Stimulated activated CD4-positive, alpha-beta T cell treated with anti-CD3 and anti-CD28 coated beads, Interleukin-12 subunit alpha, Interleukin-12 subunit beta, amount 100 ng/mL, for 4 hours (primary cell): ENCODE measurements around the gene DCAF4.

Experiments used
- DNase-seq: peaks from one replicate; pipeline ENCODE4 v3.0.0-alpha.2; 2020

DCAF4 gene

DNA sequence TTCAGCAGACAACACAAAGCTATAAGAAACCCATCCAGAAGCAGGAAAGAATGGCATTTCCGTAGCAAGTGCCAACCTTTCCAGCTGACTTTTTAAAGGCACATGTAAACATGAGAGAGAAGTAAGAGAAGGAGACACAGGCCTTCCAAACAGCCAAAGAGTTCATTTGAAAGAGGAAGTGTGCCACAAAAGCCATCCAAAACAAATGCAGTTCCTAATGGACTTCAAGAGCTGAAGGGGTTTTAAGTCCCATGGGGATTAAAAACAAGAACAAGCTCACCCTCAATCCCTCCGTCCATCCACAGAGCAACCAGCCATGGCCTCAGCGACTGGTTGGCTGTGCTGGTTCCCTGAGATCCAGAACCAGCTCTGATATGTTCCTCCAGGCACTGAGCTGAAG lies 27.8 kb upstream of the DCAF4 start:
- no peak for DNase-seq

DNA sequence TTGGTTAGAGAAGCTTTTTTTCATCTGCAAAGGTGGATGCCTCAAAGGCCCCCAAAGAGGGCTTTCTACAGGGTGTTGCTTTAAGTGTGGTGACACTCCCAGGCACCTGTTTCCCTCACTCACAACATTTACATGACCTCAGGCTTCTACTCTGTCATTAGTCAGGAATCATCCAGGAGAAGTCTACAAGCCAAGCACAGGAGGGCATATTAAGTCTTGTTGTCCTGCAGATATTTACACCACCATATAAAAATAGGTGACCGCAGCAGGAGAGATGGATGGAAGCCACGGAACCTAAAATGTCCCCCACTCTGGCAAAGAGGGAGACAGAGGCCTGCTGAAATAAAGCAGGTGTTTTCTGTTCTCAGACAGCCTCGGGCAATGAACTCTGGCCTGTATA lies 24.9 kb upstream of the DCAF4 start:
- no peak for DNase-seq

DNA sequence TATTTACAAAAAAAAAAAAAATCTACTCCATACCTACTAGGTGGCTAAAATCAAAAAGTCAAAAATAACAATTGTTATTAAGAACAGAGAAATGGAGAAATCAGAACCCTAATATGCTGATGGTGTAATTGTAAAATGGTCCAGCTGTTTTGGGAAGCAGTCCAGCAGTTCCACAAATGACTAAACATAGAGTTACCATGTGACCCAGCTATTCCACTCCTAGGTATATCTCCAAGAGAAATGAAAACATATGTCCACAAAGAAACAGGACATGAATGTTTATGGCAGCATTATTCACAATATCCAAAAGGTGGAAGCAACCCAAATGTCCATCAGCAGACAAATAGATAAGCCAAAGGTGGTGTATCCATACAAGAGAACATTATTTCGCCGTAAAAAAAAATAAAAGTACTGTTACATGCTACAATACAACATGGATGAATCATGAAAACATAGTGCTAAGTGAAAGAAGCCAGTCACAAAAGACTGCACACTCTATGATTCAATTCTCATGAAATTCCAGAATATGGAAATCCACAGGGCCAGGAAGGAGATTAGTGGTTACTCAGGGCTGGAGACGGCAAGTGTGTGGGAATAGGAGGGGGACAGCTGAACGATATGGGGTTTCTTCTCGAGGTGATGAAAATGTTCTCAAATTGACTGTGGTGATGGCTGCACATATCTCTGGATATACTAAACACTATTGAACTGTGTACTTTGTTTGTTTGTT lies 23.3 kb upstream of the DCAF4 start:
- no peak for DNase-seq

DNA sequence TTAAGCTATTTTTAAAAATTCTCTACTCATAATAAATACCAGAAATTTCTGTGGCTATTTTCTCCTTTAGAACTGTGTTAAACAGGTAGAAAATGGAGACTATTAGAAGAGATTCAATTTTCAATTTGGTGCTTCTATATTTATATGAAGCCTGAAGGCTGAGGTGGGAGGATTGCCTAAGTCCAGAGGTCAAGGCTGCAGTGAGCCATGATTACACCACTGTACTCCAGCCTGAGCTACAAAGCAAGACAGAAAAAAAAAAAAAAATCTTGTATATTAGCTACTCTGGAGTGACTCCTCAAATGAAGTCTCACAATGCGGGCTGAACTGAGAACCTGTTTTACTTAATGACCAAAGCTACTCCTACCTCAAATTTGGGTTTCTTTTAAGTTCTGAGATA lies 22.5 kb upstream of the DCAF4 start:
- no peak for DNase-seq

DNA sequence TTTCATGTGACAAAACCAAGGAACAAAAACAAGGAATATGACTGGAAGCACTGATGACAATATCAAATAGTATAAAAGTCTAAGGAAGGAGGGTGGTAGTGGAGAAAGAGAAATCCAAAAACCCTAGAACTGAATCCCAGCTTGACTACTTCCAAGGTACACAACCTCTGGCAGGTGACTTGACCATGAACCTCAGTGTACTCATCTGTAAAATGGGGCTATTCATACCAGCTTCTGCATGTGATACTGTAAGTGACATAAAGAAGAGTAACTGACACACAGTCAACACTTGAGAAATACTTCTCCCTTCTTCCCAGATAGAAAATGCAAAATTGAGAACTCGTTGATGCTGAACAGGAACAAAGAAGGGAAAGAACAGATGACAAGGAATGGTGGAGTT lies 22.0 kb upstream of the DCAF4 start:
- no peak for DNase-seq

DNA sequence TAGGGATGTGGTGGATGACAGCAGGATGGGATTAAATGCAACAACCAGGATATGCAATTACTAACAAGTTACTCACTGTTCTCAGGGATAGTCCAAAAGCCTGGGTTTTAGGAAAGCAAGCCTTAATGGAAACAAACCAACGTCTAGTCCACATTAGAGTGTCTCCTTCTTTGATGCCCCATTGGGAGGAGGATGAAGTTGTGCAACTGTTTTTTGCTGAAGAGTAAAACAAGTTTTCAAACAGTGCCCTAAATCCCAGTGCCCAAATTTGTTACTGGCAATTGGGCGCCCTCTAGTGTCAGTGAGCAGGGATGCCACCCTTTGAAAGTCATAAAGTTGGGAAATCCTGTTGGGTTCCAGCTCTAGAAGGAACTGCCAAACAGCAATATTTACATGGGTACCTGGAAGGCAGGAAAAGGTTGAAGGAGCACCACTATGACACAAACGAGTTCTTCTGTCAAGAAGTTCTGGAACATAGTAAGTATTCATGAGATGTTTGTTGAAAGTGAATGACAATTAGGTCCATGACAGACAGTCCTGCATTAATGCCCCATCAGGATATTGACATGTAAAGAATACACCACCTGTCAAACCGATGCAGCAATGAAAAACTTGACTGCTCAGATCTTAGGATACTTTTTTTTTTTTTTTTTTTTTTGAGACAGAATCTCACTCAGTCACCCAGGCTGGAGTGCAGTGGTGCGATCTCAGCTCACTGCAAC lies 21.3 kb upstream of the DCAF4 start:
- DNase-seq = peak; percentile 45

DNA sequence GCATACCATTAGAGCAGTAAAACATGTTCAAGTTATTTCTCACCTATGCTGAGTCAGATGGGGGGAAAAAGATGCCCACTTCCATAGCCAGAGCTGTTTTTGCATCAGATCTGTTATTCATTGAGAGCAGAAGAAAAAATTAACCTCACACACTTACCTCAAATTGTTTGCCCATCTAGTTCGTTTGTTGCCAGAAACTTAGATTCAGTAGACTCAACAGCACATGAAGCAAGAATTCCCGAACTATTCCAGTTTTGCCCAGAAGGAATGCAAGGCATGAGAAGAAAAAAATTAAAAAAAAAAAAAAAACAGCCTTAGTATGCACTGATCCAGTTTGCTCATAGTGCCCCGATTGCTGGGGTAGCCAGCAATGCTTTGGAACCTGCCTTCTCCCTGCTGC lies 19.9 kb upstream of the DCAF4 start:
- DNase-seq = no peak

DNA sequence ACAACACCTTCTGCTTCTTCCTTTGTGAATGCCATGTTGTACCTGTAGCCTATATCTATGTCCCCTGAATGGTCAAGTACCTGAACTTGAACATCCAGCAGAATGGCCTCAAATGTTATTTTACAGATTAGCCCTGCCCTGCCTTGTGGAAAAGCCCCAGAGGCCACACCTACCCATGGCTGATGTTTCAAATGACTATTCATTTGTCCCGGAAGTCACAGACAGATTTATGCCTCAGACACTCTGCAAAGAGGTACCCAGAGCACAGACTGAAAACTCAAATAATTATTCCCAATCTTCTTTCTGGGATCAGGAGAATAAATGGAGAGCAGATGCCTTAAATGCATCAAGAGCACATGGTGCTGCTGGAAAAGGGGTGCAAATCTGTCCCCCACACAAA lies 19.4 kb upstream of the DCAF4 start:
- no peak for DNase-seq

DNA sequence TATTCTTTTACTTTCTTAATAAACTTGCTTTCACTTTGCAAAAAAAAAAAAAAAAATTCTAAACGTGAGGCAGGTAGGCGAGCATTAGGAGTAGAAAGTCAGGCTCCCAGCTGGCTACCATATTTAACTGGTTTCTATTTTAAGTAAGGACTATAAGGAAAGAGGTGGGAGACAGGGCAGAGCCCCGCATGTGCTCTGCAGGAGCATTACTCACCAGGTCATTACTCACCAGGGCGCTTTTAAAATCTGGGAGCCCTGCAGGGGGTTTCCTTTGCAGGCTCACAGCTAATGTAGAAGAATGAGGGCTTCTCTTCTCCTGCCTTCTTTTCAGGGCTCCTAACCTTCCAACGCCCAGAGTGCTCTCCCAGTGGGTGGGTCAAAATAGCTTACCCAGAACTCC lies 18.4 kb upstream of the DCAF4 start:
- DNase-seq = no peak

DNA sequence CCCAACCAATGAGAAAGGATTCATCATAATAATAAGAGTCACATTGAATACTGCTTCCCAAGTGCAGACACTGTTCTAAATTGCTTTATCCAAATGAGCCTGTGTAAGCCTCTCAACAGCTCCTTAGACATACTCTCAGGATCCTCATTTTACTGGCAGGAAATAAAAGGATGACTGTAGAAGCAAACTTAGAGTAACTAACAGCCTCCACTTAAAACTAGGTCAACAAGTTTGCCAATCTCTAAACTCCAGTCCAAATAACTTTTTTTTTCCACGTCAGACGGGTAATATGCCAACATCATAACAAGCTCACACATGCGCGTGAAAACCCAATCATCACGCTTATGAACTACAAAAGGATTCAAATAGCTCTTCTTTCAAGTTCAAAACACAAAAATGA lies 17.1 kb upstream of the DCAF4 start:
- no peak for DNase-seq

DNA sequence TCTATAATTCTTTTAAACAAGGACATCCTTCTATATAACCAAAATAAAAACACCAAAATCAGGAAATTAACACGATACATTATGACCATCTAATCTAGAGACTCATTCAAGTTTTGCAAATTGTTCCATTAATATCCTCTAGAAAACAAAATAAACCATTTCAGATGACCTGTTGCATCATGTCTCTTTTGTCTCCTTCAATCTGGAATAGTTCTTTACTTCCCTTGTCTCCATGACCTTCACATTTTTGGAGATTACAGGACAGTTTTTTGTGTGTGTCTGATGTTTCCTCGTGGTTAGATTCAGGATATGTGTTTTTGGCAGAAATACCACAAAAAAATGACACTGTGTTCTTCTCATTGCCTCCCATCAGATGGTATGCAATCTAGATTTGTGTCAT lies 12.5 kb upstream of the DCAF4 start:
- no peak for DNase-seq

DNA sequence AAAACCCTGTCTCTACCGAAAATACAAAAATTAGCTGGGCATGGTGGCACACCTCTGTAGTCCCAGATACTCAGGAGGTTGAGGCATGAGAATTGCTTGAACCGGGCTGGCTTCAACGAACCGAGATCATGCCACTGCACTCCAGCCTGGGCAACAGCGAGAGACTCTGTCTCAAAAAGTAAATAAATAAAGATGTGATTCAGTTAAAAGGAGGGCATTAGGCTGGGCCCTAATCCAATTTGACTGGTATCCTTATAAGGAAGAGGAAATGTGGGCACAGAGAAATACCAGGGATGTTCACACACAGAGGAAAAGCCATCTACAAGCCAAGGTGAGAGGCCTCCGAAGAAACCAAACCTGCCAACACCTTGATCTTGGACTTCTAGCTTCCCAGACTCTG lies 10.1 kb upstream of the DCAF4 start:
- DNase-seq = no peak

DNA sequence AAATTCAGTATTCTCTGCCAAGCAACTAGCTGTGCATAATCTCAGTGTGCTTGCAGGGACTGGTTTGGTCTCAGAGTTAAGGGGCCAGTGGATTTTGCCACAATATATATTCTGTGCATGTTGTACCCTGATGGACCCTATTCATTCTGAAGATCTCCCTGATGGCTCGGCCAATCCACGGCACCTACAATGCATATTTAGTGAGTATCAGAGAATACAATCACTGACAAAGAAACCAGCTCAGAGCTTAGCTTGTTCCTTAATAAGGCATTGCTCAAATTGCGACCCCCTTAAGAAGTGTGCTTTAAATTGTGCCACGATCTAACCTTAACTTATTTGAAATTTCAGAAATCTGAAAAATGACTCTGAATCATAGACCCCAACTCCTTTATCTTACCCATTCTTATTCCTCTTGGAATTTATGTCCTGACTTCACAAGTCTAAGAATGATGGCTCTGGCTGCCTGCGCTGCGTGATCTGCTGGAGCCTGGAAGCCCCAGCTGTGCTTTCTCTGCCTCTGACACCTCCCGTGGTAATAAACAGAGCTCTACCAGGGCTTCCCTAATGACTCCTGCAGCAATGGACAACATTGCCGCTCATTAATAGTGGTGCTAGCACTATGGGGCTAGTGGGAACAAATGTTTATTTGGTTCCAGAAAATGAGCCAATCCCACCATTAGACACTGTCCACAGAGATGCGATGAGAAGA lies 9.0 kb upstream of the DCAF4 start:
- DNase-seq = no peak

DNA sequence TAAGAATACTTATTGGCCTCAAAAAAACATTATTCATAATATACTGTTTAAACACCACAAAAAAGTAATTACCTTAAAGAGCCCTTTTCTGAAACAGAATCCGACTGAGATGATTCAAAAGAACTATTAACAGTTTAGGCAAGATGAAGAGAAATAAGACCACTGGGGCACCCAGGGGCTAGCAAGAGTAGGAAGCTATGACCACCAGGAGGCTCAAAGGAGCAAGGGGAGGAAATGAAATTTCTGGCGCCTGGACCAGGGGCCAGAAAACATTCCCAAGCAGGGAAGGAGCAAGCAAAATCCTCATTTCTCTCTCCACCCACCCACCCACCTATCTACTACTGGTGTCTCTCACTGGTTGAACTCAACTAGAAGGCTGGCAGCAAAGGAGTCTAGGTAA lies 6.3 kb upstream of the DCAF4 start:
- DNase-seq = no peak

DNA sequence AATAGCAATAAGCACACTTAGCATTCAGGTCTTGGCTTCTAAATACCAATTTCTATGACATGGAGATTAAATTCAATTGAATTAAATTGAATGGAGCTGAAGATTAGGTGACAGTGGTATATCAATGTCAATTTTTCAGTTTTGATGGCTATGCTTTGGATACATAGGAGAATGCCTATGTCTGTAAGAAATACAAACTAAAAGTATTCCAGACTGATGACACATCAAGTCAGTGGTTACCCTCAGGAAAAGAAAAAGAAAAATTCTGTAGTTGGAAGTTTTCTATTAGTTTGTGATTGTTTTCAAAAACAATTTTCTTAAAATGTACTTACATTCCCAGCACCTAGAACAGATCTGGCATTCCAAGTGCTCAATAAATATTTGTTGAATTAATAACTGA lies 4.9 kb upstream of the DCAF4 start:
- no peak for DNase-seq

DNA sequence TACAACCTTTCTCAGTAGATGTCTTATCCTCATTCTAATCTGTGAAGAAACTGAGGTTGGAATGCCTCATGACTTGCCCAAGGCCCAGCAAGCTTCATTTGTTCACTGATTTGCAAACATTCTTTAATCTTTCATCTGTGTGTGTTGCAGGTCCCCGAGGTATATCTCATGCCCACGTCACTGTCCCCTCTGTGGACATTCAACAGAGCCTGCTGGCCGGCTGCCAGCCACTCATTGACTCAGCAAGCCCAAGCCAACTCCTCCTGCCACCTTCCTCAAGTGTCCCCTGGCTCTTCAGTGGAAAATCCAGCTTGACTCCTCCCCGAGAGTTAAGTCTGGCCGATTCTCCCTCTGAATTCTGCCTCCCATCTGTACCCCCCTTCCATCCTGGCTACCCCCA lies 1.9 kb upstream of the DCAF4 start:
- no peak for DNase-seq

DNA sequence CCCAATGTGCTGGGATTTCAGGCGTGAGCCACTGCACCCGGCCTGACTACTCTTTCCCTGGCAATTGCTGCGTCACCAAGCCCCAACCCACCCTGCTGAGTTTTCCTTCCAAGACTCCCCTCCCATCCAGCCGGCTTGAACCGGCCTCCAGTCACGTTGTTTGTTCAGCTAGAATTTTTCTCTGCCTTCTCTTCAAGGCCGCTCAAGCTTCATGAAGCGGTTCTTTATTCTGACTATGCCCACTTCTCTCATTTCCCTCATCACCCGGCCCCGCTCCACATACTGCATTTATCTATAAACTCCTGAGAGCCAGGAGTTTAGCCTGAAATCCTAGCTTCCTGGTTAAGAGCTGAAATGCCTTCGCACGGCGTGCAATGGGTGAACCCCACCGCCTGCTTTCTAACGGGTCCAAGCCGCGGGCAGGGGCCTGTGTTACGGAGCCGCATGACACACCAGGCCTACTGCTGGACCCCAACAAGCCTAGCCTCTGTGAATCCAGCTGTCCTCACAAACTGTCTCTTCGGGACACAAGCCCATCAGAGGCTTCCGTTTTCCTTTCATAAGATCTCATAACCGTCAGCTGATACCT lies 999 bp upstream of the DCAF4 start:
- no peak for DNase-seq

DNA sequence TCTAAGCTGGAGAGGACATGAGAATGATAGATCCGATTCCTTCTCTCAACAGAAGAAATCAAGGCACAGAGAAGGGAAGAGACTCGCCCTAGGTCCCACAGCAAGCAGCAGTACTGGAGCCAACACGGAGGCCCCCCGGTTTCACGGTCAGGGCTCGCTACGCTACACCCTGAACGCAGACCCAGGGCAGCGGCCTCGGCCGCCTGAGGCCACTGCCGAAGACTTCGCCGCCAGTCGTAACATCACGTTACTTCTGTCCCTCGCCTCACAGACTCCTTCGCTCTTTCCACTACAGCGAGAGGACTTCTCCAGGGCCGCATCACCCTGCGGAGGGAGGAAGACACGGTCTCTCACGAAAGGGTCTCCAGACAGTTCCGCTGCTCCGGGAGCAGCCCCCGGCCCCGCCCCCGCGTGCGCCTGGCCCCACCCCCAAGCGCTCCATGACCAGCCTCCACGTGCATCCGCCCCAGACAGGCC lies 411 bp upstream of the DCAF4 start:
- peak; percentile 90 for DNase-seq

DNA sequence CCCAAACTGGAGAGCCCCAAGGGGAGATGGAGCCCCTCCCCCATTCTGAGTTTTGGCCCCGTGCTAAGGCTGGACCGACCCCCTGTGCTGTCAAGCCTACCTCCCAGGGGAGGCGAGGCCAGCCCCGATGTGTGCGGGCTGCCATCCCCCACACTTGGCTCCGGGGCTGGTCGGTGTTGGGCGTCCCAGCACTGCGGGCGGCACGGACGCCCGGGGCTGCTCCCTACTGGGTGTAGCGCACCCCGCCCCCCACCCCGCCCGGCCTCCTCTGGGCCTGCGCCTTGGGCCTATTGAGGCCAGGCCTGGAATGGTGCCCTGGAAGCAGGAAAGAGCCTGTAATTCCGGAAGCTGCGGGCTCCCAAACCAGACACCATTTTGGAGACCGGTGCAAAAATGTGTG lies 2.6 kb downstream of the DCAF4 start:
- DNase-seq = no peak

DNA sequence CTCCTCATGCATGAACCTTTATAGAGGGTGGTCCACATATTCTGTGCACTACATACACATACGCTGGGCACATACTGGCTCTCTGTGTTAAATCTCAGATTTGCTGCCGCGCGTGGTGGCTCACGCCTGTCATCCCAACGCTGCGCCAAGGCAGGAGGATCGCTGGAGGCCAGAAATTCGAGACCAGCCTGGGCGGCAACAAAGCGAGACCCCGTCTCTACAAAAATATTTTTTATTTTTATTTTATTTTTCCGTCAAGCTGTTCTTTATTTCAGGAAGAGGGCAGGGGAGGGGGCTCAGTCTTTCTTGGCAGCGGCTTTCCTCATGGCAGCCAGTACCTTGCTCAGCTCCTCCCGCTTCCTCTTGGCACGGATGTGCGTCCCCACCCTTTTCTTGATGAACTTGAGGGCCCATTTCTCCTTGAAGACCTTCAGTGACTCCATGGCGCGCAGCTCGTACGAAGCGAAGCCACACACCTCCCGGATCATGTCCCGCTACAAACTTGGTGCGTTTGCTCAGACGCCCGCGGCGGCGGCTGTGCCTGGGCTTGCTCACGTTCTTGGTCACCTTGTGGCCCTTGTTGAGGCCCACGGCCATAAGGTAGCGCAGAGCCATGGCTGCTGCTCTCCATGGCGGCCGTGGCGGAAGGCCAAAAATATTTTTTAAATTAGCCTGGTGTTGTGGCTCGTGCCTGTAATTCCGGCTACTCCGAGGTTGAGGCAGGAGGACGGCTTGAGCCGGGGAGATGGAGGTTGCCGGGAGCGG lies 3.2 kb downstream of the DCAF4 start:
- DNase-seq = no peak

DNA sequence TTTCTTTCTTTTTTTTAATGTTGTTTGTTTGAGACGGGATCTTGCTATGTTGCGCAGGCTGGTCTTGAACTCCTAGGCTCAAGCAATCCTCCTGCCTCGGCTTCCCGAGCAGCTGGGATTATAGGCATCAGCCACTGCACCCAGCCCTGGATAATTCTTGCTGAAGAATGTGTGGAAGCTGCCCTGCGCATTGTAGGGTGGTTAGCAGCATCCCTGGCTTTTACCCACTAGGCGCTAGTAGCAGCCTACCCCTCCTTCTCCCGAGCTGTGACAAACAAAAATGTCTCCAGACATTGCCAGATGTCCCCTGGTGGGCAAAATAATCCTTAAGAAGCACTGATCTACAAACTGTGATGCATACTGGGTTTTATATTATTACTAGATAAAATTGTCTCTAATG lies 6.6 kb downstream of the DCAF4 start:
- DNase-seq = no peak

DNA sequence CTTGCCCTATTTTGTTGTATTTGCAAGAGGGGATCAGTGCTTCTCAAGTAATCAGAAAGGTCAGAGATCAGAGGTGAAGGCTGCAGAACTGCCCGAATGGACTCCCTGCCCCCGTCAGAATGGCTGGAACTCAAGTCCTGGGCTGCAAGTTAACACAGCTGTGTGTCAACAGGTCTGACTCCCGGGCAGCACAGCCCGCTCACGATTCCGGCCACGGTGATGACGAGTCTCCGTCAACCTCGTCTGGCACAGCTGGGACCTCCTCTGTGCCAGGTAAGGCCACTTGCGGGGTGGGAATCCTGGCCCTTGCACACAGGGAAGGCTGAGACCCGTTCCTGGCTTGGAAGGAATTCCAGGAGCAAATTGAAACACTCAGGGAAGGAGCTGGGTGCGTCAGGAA lies 13.4 kb downstream of the DCAF4 start:
- no peak for DNase-seq
